Fibroblast of upper back skin (primary cell): ENCODE results near the gene ITGAL.
"Not testable (repeated sequence)": the region's sequence is repeated elsewhere in the genome, so short reads cannot be mapped to it uniquely, and the experiment has no call there.

Experiments used
- DNase-seq: peaks from one replicate; pipeline ENCODE4 v3.0.0-alpha.2; 2013

Gene ITGAL

DNA sequence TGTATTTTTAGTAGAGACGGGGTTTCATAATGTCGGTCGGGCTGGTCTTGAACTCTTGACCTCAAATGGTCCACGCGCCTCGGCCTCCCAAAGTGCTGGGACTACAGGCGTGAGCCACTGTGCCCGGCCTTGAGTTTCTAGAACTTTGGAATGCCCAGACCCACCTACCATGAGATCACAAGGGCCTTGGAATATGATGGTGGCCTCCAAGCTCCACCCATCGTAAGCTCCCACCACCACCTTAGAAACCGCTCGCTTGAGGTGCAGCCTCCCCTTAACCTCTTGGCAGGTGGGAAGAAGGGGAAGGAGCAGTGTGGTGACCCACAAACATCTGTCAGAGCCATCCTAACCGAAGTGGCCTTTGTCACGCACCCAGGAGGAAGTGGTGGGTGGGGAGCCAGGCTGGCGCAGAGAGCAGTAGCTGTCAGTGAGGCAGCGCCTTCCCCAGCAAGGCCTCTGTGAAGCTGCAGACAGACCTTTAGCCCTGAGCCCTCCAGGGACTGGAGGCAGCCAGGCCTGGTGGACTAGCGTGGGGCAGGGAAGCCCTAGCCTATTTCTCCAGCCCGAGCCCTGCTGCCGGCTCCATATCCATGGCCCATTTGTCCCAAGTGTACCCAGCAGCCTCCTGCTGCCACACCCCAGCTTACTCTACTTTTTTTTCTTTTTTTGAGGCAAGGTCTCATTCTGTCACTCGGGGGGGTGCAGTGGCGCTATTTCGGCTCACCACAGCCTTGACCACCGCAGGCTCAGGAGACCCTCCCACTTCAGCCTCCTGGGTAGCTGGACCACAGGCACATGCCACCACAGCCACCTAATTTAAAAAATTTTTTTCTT lies 13.8 kb upstream of the ITGAL start:
- no peak for DNase-seq

GRCh38 chr16:30459456-30459855 lies 13.1 kb upstream of the ITGAL start:
- DNase-seq = no peak

DNA sequence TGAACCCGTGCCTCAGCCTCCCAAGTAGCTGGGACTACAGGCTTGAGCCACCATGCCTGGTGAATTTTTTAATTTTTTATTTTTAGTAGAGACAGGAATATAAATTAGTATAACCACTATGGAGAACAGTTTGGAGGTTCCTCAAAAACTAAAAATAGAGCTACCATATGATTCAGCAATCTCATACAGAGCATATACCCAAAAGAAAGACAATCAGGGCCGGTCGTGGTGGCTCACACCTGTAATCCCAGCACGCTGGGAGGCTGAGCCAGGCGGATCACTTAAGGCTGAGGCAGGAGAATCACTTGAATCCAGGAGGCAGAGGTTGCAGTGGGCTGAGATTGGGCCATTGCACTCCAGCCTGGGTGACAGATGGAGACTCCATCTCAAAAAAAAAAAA lies 11.1 kb upstream of the ITGAL start:
- DNase-seq = not testable (repeated sequence)

DNA sequence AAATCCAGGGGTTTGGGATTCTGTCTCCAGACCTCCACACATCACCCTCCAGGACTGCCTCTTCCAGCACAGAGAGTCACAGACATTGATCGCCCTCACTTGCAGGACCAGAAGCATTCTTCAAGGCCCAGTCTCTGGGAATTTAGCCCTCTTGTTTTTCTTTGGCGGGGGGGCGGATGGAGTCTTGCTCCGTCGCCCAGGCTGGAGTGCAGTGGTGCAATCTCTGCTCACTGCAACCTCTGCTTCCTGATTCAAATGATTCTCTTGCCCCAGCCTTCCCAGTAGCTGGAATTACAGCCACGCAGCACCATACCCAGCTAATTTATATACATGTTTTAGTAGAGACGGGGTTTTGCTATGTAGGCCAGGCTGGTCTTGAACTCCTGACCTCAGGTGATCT lies 8.5 kb upstream of the ITGAL start:
- DNase-seq = no peak

DNA sequence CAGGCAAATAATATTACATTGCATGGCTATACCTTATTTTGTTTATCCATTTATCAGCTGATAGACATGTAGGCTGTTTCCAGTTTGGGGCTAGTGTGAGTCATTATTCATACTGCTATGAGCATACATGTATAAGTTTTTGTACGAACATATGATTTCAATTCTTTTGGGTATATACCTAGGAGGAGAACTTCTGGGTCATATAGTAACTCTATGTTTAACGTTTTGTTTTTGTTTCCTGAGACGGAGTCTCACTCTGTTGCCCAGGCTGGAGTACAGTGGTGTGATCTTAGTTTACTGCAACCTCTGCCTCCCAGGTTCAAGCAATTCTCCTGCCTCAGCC lies 2.4 kb upstream of the ITGAL start:
- no peak for DNase-seq

GRCh38 chr16:30470632-30470995 lies 1.9 kb upstream of the ITGAL start:
- DNase-seq = no peak

DNA sequence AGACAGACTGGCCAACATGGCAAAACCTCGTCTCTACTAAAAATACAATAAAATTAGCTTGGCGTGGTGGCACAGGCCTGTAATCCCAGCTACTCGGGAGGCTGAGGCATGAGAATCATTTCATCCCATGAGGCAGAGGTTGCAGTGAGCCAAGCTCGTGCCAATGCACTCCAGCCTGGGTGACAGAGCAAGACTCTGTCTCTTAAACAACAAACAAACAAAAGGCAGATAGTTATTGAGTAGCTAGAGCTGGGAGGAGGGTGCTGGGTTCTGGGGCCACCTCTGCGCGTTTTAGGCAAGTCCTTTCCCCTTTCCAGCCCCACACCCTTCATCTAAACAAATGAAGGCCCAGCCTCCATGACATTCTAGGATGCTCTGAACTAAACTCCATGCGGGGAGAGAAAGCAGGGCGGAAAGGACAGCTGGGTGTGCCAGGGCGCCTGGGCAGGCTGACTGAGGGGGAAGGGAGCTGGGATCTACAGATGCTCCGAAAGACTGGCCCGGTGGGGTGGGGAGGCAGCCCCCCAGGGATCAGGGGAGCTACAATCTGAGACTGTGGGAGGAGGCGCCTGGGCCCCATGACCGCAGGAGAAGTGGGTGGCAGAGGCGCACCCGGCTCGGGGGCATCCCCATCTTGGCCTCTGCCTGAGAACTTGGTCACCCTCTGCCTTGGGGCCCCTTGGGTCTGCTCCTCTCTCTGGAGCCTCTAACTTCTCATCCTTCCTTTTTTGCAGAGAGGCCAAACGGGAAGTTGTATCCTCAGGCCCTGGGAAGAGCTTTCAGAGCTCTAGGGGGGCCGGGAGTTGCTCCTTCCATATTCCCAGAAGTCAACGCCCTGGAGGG lies 910 bp downstream of the ITGAL start:
- DNase-seq = no peak

DNA sequence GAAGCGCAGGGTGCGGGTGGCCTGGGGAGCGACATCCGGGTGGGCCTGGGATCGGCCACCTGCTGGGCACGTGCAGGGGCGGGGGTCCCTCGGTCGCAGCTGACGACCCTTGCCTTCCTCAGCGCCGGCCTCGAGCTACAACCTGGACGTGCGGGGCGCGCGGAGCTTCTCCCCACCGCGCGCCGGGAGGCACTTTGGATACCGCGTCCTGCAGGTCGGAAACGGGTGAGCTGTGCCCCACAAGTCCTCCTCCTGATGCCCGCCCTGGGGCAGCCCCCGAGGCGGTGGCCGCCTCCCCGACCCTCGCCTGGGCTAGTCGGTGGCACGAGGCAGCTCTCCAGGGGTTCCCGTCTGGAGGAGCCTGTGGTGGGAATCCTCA lies 1.5 kb downstream of the ITGAL start:
- no peak for DNase-seq

DNA sequence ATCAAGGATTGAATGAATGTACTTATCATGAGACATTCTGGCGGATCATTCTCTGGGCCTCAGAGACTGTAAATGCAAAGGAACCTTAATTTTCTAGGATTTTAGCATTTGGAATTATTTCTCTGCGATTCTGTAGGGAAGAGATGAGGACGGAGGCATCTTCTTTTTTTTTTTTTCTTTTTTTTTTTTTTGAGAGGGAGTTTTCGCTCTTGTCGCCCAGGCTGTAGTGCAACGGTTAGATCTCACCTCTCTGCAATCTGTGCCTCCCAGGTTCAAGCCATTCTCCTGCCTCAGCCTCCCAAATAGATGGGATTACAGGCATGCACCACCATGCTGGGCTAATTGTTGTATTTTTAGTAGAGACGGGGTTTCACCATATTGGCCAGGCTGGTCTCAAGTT lies 2.1 kb downstream of the ITGAL start:
- no peak for DNase-seq

DNA sequence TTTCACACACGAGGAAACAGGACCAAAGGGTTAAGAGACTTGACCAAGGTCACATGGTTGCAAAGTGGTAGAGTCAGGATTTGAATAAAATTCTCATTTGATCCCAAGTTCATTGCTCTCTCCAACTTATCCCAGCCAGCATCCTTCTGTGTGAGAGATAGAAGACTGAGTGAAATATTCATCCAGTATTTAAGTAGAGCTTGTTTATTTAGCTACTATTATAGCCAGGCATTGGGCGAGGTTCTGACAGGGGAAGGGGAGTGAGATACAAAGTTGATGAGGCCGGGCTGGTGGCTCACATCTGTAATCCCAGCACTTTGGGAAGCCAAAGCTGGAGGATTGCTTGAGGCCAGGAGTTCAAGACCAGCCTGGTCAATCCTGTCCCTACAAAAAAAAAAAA lies 4.4 kb downstream of the ITGAL start:
- no peak for DNase-seq

GRCh38 chr16:30477773-30478172 lies 5.2 kb downstream of the ITGAL start:
- DNase-seq = not testable (repeated sequence)

GRCh38 chr16:30478766-30479478 lies 6.4 kb downstream of the ITGAL start:
- no peak for DNase-seq

DNA sequence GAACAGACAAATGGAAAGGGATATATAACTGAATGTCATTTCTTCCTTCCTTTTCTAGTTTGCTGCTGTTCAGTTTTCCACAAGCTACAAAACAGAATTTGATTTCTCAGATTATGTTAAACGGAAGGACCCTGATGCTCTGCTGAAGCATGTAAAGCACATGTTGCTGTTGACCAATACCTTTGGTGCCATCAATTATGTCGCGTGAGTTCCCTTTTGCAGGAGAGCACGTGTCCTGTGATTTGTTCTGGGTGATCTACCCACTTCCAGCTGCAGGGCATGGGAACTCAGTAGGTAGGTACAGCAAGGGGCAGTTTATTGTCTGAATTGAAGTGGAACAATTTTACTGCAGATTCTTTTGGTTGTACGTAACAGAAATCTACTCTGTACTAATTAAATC lies 8.8 kb downstream of the ITGAL start:
- DNase-seq = no peak

DNA sequence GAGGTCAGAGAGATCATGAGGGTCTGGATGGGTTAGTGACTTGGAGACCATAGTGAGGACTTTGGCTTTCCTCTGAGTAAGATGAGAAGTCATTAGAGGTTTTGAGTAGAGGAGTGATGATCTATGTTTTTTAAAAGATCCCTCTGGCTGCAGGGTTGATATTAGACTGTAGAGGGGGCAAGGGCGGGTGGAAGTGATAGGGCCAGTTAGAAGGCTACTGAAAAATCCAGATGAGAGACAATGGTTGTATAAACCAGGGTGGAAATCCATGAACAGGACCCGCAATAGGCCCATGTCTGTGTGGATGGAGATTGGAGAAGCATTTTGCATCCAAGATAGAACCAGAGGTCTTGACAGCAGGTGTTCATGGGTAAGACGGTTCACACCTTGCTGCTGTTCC lies 9.8 kb downstream of the ITGAL start:
- DNase-seq = no peak

DNA sequence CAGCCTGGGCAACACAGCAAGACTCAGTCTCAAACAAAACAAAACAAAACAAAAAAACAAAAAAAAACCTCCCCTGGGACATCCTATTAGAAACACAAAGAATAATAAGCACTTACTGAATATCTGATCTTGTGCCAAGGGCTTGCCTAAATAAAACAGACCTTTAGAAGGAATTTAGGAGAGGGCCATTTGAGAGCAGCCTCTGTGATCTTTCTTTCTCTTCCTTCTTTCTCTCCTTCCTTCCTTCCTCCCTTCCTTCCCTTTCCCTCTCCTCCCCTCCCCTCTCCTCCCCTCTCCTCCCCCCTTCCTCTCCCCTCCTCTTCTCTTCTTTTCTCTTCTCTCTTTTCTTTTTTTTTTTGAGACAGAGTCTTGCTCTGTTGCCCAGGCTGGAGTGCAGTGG lies 12.3 kb downstream of the ITGAL start:
- no peak for DNase-seq

DNA sequence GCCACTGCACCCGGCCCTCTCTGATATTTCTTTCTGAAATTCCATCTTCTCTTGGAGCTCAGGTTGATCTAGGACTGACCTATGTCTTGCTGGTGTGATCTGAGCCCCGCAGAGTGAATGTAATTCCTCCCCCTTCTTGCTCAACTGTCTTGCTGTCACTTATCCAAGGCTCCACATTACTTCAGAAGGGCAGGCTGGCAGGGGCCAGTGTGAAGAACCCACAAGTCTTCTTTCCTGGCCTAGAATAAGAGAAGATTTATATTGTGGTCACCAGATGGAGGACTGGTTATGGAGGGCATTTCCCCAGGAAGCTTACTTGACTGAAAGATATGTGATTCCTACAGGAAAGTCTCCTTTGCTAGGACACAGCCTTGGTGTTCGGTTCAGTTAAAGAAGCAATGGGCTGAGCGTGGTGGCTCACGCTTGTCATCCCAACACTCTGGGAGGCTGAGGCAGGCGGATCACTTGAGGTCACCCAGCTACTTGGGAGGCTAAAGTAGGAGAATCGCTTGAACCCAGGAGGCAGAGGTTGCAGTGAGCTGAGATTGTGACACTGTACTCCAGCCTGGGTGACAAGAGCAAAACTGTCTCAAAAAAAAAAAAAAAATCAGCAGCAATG lies 13.4 kb downstream of the ITGAL start:
- peak; percentile 20 for DNase-seq

- no peak for DNase-seq
Observed at GRCh38 chr16:30488764-30489605, 16.4 kb downstream of the ITGAL start.

- DNase-seq = no peak
Observed at GRCh38 chr16:30490210-30490609, 17.7 kb downstream of the ITGAL start.

GRCh38 chr16:30491229-30491628 lies 18.7 kb downstream of the ITGAL start:
- DNase-seq = no peak

DNA sequence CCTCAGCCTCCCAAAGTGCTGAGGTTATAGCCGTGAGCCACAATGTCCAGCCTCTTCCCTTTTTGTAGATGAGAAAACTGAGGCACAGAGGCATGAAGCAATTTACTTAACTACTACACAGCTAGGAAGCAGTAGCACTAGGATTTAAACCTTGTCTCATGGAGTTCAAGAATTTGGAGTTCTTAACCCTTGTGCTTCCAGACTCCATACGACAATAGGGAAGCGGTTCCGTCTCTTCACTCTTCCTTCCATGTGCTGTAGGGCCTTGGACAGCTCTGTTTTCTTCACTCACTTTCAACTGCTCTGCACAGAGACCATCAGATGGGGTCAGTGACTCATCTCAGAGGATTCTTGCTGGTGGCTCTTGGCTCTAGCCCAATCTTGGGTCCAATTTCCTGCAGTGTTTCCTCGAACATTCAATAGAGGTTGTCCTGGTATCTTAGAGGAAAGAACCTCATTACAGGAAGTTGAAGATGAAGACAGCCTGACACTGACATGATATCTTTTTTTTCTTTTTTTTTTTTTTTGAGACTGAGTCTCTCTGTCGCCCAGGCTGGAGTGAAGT lies 19.3 kb downstream of the ITGAL start:
- peak; percentile 87 for DNase-seq

GRCh38 chr16:30493941-30494488 lies 21.5 kb downstream of the ITGAL start:
- no peak for DNase-seq

DNA sequence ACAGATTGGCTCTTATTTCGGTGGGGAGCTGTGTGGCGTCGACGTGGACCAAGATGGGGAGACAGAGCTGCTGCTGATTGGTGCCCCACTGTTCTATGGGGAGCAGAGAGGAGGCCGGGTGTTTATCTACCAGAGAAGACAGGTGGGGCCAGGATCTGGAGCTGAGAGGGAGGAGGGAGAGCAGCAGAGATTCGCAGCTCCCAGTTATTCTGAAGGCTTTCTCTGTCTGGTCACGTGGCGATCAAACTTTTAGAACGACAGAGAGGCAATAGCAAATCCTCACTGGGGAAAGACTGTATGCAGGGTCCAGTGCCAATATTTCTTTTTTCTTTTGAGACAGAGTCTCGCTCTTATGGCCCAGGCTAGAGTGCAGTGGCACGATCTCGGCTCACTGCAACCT lies 22.2 kb downstream of the ITGAL start:
- DNase-seq = no peak
